Neural cell (in vitro differentiated cells): ENCODE measurements around the gene RABL2A. TPM values are rescaled to one million over a fixed set of nuclear protein-coding genes. Genes with fewer than 3 reads are reported as not detected.
A peak's percentile ranks its signal among the peaks of the same experiment; 100 is the strongest.
"Not testable (repeated sequence)": the region's sequence is repeated elsewhere in the genome, so short reads cannot be mapped to it uniquely, and the experiment has no call there.

Experiments
- H2AFZ ChIP-seq: fragments of 200-600, 300-800 bp; sonication (generic), shearing (Covaris generic); 2 replicates; pipeline ENCODE4 v1.6.0; 2014; ENCODE audit warnings: low read depth, mild to moderate bottlenecking, antibody characterized with exemption, low read length, moderate library complexity
- H3F3A ChIP-seq: fragments of 200-600 bp; shearing (Covaris generic); 2 replicates; pipeline ENCODE4 v1.6.1; 2016; ENCODE audit warnings: mild to moderate bottlenecking, moderate library complexity, mixed read lengths, antibody characterized with exemption, low read length; ENCODE audit not compliant: insufficient read depth, poor library complexity, severe bottlenecking
- H3K27ac ChIP-seq: fragments of 200-600, 300-800 bp; sonication (generic), shearing (Covaris generic); 2 replicates; pipeline ENCODE4 v1.5.1; 2014; ENCODE audit warnings: mild to moderate bottlenecking, low read length, moderate library complexity
- H3K27me3 ChIP-seq: fragments of 300-800, 200-600 bp; sonication (generic), shearing (Covaris generic); 2 replicates; pipeline ENCODE4 v1.6.0; 2014; ENCODE audit warnings: mild to moderate bottlenecking, low read depth, low read length, moderate library complexity; ENCODE audit not compliant: insufficient read depth
- H3K36me3 ChIP-seq: fragments of 300-800, 200-600 bp; sonication (generic), shearing (Covaris generic); 2 replicates; pipeline ENCODE4 v1.5.1; 2014; ENCODE audit warnings: mild to moderate bottlenecking, antibody characterized with exemption, low read length, moderate library complexity; ENCODE audit not compliant: insufficient read depth
- H3K4me2 ChIP-seq: fragments of 300-800, 200-600 bp; sonication (generic), shearing (Covaris generic); 2 replicates; pipeline ENCODE4 v1.6.0; 2014; ENCODE audit warnings: mild to moderate bottlenecking, low read length
- H3K4me3 ChIP-seq: fragments of 300-800, 200-600 bp; sonication (generic), shearing (Covaris generic); 2 replicates; pipeline ENCODE4 v1.5.1; 2014; ENCODE audit warnings: mild to moderate bottlenecking, low read length, moderate library complexity
- H3K79me2 ChIP-seq: fragments of 200-600 bp; shearing (Covaris generic); replicated peaks from 2 replicates; pipeline ENCODE4 v1.6.0; 2014; ENCODE audit warnings: mild to moderate bottlenecking, low read length, moderate library complexity; ENCODE audit not compliant: insufficient read depth
- H3K9ac ChIP-seq: fragments of 300-800, 200-600 bp; sonication (generic), shearing (Covaris generic); 2 replicates; pipeline ENCODE4 v1.6.1; 2016; ENCODE audit warnings: mild to moderate bottlenecking, low read length, mixed read lengths
- H3K9me2 ChIP-seq: fragments of 200-600 bp; shearing (Covaris generic); 2 replicates; pipeline ENCODE4 v1.6.1; 2016; ENCODE audit warnings: mild to moderate bottlenecking, low read length, mixed read lengths; ENCODE audit not compliant: insufficient read depth
- H3K9me3 ChIP-seq: fragments of 200-600, 300-800 bp; sonication (generic), shearing (Covaris generic); 2 replicates; pipeline ENCODE4 v1.6.1; 2016; ENCODE audit warnings: mild to moderate bottlenecking, mixed run types, low read length, moderate library complexity, mixed read lengths
- H4K20me1 ChIP-seq: fragments of 200-600 bp; shearing (Covaris generic); 2 replicates; pipeline ENCODE4 v1.6.1; 2016; ENCODE audit warnings: mild to moderate bottlenecking, mixed run types; ENCODE audit not compliant: insufficient read depth
- SMC3 ChIP-seq: fragments of 450-650 bp; conservative IDR thresholded peaks from 2 replicates; pipeline ENCODE4 v1.6.1; 2014; ENCODE audit warnings: antibody characterized with exemption, mild to moderate bottlenecking, moderate library complexity; ENCODE audit not compliant: poor library complexity
- polyA plus RNA-seq: library from polyadenylated mRNA; depleted of rRNA; stranded (reverse); fragments of >200 nt; gene quantifications from 2 replicates; pipeline ENCODE4 v1.2.3, GENCODE V29; 2014
- TF ChIP-seq, protein P1 (sequence below): fragments of 450-650 bp; IDR thresholded peaks from 2 replicates; pipeline ENCODE4 v1.5.1; 2014; ENCODE audit warnings: antibody characterized with exemption, mild to moderate bottlenecking, moderate library complexity; ENCODE audit not compliant: poor library complexity, severe bottlenecking

RABL2A gene
- polyA plus RNA-seq, 1 donor from 2014 or later: 17.9 TPM

DNA sequence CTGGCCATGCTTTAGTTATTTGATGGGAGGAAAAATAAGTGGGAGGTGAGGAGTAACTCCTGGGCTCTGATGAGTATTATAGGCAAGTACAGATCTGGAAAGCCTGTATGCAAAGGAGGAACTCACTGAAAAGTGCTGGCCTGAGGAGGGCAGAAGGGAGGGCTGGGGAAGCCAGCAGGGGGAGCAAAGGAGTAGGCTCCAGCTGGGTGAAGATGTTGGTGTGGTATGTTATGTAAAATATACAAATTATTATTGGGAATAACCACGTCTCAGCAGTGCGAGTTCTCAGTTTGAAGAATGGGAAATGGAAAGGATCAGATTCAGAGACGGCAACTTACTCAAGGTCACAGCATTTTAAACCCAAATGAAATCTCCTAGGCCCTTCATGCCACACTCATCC lies 39.9 kb upstream of the RABL2A start:
- not testable (repeated sequence) for H3K4me2 ChIP-seq, H3K27me3 ChIP-seq, H3F3A ChIP-seq, H3K27ac ChIP-seq, H3K9me3 ChIP-seq, H3K4me3 ChIP-seq, H2AFZ ChIP-seq, H4K20me1 ChIP-seq, H3K9ac ChIP-seq, H3K36me3 ChIP-seq, H3K79me2 ChIP-seq, H3K9me2 ChIP-seq
- peak; percentile 35 for TF ChIP-seq SMC3
- TF ChIP-seq, protein P1, sequence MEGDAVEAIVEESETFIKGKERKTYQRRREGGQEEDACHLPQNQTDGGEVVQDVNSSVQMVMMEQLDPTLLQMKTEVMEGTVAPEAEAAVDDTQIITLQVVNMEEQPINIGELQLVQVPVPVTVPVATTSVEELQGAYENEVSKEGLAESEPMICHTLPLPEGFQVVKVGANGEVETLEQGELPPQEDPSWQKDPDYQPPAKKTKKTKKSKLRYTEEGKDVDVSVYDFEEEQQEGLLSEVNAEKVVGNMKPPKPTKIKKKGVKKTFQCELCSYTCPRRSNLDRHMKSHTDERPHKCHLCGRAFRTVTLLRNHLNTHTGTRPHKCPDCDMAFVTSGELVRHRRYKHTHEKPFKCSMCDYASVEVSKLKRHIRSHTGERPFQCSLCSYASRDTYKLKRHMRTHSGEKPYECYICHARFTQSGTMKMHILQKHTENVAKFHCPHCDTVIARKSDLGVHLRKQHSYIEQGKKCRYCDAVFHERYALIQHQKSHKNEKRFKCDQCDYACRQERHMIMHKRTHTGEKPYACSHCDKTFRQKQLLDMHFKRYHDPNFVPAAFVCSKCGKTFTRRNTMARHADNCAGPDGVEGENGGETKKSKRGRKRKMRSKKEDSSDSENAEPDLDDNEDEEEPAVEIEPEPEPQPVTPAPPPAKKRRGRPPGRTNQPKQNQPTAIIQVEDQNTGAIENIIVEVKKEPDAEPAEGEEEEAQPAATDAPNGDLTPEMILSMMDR: peak; percentile 41

DNA sequence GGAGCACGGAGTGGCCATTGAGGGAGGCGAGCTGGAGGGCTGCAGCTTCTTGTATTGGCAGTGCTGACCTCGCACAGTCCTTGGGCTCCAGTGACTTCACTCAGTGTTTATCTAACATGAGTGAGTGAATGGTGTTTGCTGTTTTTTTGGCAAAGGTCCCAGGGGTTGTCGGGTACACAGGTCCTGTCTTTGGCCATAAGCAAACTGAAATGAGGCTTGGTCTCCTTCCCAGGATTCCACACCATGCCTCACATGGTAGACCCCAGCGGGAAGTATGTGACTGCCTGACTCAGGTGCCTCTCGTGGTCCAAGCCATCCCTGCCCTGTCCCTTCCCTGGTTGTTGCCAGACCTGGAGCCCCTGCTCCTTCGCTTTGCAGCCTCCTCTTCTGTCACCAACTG lies 37.5 kb upstream of the RABL2A start:
- not testable (repeated sequence) for H3K4me2 ChIP-seq, H3K36me3 ChIP-seq, H3F3A ChIP-seq, H2AFZ ChIP-seq, H3K9me3 ChIP-seq, H4K20me1 ChIP-seq, H3K27me3 ChIP-seq, H3K9ac ChIP-seq, H3K9me2 ChIP-seq, H3K27ac ChIP-seq, H3K79me2 ChIP-seq, H3K4me3 ChIP-seq

DNA sequence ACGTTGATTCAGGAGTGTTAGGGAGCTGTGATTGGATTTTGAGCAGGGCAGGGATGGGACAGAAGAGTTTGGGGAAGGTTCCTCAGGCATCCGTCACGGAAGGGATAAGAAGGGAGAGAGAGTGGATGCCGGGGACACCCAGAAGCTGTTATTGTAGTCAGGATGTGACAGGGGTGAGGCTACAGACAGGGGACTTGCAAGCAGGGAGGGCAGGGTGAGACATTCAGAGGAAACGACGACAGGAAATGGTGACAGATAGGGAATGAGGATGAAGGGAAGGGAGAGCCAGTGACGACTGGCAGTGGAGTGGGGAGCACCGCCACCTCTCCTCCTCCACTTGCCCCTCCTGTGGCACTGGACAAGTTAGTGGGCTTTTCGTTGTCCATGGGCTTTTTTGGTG lies 35.1 kb upstream of the RABL2A start:
- H2AFZ ChIP-seq, H3K36me3 ChIP-seq, H4K20me1 ChIP-seq, H3K9ac ChIP-seq, H3K79me2 ChIP-seq, H3F3A ChIP-seq, H3K27ac ChIP-seq, H3K9me3 ChIP-seq, H3K9me2 ChIP-seq, H3K4me2 ChIP-seq, H3K27me3 ChIP-seq, H3K4me3 ChIP-seq: not testable (repeated sequence)

DNA sequence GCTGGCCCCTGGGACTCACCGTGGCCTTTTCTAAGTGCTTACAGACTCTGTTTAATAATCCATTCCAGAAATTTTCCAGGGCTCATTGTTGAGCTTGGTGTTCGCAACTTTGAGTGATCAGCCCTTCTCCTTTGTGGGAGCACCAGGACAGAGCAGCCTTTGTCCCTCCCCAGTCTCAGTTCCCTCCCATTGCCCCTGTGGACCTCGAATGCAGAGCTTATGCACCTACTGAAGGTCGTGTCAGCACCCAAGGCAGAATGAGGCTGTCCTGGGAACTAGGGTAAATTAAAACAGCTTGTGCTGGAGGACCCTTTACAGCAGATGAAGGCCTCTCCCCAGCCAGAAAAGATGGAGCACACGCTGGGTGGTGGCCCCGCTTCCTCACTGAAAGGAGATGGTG lies 33.8 kb upstream of the RABL2A start:
- H3K27me3 ChIP-seq, H3K9me2 ChIP-seq, H2AFZ ChIP-seq, H3K79me2 ChIP-seq, H3K9me3 ChIP-seq, H3K36me3 ChIP-seq, H3K4me3 ChIP-seq, H4K20me1 ChIP-seq, H3K9ac ChIP-seq, H3F3A ChIP-seq, H3K4me2 ChIP-seq: not testable (repeated sequence)
- peak overlapping the region; percentile 47 for H3K27ac ChIP-seq

DNA sequence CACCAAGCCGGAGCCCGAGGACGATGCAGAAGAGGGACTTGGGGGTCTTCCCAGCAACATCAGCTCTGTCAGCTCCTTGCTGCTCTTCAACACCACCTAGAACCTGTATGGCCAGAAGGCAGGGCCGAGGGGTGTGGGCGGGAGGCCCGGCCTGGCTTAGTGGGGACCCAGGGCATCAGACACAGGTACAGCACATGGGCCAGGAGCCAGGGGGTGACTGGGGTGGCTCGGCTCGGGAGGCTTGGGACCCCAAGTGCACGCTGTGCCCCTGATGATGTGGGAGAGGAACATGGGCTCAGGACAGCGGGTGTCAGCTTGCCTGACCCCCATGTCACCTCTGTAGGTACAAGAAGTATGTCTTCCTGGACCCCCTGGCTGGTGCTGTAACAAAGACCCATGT lies 31.3 kb upstream of the RABL2A start:
- H3K36me3 ChIP-seq, H3K4me2 ChIP-seq, H3K9me2 ChIP-seq, H3K27me3 ChIP-seq, H3K9ac ChIP-seq, H4K20me1 ChIP-seq, H3K4me3 ChIP-seq, H2AFZ ChIP-seq, H3K9me3 ChIP-seq, H3F3A ChIP-seq, H3K27ac ChIP-seq, H3K79me2 ChIP-seq: not testable (repeated sequence)

DNA sequence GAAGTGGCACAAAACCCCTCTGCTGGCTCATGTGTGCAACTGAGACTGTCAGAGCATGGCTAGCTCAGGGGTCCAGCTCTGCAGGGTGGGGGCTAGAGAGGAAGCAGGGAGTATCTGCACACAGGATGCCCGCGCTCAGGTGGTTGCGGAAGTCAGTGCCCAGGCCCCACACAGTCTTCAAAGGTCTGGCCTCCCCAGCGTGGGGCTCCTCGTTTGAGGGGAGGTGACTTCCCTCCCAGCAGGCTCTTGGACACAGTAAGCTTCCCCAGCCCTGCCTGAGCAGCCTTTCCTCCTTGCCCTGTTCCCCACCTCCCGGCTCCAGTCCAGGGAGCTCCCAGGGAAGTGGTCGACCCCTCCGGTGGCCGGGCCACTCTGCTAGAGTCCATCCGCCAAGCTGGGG lies 29.9 kb upstream of the RABL2A start:
- H3K4me3 ChIP-seq, H3K27me3 ChIP-seq, H3K4me2 ChIP-seq, H4K20me1 ChIP-seq, H3K9ac ChIP-seq, H3F3A ChIP-seq, H2AFZ ChIP-seq, H3K9me3 ChIP-seq, H3K27ac ChIP-seq, H3K36me3 ChIP-seq, H3K79me2 ChIP-seq, H3K9me2 ChIP-seq: not testable (repeated sequence)

DNA sequence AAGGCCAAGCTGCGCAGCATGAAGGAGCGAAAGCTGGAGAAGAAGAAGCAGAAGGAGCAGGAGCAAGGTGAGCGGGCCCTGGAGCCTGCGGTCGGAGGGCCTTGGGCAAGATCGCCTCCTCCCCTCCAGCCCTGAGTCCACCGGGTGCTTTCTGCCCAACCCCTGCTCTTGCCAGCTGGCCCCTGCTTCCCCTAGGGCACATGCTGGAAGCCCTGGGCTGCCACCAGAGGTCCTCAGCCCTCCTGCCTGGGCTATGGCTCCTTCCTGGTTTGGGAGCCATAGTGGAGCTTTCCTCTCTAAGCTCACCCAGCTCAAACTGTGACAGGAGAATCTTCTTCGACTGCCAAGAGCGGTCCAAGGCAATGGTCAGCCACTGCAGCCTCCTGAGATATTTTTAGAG lies 29.5 kb upstream of the RABL2A start:
- H3K36me3 ChIP-seq, H3K9ac ChIP-seq, H3K9me2 ChIP-seq, H2AFZ ChIP-seq, H3K4me3 ChIP-seq, H3K79me2 ChIP-seq, H3F3A ChIP-seq, H4K20me1 ChIP-seq, H3K9me3 ChIP-seq, H3K27ac ChIP-seq, H3K4me2 ChIP-seq, H3K27me3 ChIP-seq: not testable (repeated sequence)

DNA sequence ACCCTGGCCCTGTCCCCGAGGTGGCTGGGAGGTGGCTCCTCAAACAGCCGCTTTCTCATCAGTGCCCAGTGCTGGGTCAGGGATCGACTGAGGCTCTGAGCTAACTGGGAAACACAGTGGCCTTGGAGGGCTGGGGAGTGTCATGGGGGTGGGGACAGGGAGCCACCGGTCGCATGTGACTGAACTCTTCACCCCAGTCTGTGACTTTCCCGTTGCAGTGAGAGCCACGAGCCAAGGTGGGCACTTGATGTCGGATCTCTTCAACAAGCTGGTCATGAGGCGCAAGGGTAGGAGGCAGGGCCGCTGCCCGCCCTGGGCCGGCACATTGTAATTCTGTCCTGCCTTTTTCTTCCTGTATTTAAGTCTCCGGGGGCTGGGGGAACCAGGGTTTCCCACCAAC lies 28.9 kb upstream of the RABL2A start:
- H3K9ac ChIP-seq, H3K27ac ChIP-seq, H3K79me2 ChIP-seq, H3K27me3 ChIP-seq, H2AFZ ChIP-seq, H3K9me2 ChIP-seq, H3K4me3 ChIP-seq, H3K9me3 ChIP-seq, H3K4me2 ChIP-seq, H4K20me1 ChIP-seq, H3F3A ChIP-seq, H3K36me3 ChIP-seq: not testable (repeated sequence)
